ENCODE measurements around the gene ACER1.
"Not testable (repeated sequence)": the region's sequence is repeated elsewhere in the genome, so short reads cannot be mapped to it uniquely, and the experiment has no call there.

The ACER1 gene

DNA sequence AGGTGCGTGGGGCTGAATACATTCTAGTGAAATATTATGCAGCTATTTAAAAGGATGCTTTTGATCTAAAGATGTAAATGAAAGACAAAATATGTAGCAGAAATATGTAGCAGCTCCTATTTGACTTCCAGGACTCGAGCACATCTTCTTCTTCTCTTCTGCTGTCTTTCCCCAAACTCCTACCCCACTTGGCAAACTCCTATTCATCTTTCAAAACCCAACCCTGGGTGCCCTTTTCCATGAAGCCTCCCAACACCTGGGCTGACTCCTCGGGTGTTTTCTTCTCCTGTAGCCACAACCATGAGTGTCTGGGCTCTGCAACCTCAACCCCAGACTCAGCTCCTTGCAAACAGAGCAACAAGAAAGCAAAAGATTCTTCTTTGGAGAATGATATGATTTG is 11.1 kb downstream of the ACER1 start:
- no peak overlapping the region for H2BK5ac ChIP-seq (ENCODE audit: low read depth, low read length, poor library complexity, severe bottlenecking)
- H3K18ac ChIP-seq (ENCODE audit: low read depth in 1 of 2, low read length in 2 of 2), result no peak overlapping the region
- H3K9me3 ChIP-seq (ENCODE audit: control insufficient read depth, low read length), result no peaks in the 10 kb centered on the region
- no peak overlapping the region for H3K4ac ChIP-seq (ENCODE audit: low read depth in 1 of 2, low read length in 2 of 2)
- DNase-seq, result no peak
- no peak overlapping the region for H3K23ac ChIP-seq (ENCODE audit: low read length in 2 of 2)
- peaks cover 1% of the 10 kb centered on the region for H3K4me1 ChIP-seq (ENCODE audit: control insufficient read depth, insufficient read depth, low read depth, low read length)
- no peak overlapping the region for H2AK5ac ChIP-seq (ENCODE audit: low read length, severe bottlenecking)
- H3K27ac ChIP-seq (ENCODE audit: low read length, poor library complexity, severe bottlenecking), result no peak overlapping the region
- H2BK15ac ChIP-seq (ENCODE audit: low read depth, poor library complexity, severe bottlenecking), result no peak overlapping the region
- WGBS, result 54% methylated on average over 3 of the region's 3 CpGs
- H4K91ac ChIP-seq (ENCODE audit: low read length), result no peak overlapping the region
- no peaks in the 10 kb centered on the region for H3K79me1 ChIP-seq (replicated peaks; ENCODE audit: low read length, poor library complexity, severe bottlenecking)
- H3K9ac ChIP-seq (ENCODE audit: low read length), result no peak overlapping the region
- no peak overlapping the region for H4K8ac ChIP-seq (ENCODE audit: low read length)
- H2AFZ ChIP-seq (ENCODE audit: low read depth, low read length), result no peak overlapping the region
- no peak overlapping the region for H2BK12ac ChIP-seq (ENCODE audit: low read length in 2 of 2)
- H3K4me3 ChIP-seq (ENCODE audit: insufficient read depth in 1 of 2, low read depth in 1 of 2, low read length in 2 of 2), result no peak overlapping the region
- H3K36me3 ChIP-seq (ENCODE audit: control insufficient read depth in 1 of 2, insufficient read depth in 2 of 2, low read depth in 1 of 2, low read length in 2 of 2), result no peaks in the 10 kb centered on the region
- H2BK120ac ChIP-seq (ENCODE audit: low read depth, low read length), result no peak overlapping the region
- H3K14ac ChIP-seq (ENCODE audit: low read length in 2 of 2), result no peak overlapping the region
- H3K27me3 ChIP-seq (ENCODE audit: control insufficient read depth in 1 of 2, insufficient read depth in 1 of 2, low read length in 2 of 2), result peaks cover 13 to 49% of the 10 kb centered on the region in 2 experiments
- no peak overlapping the region for H3K4me2 ChIP-seq (ENCODE audit: low read length, poor library complexity, severe bottlenecking)

GRCh38 chr19:6319376-6319775 is 14.0 kb downstream of the ACER1 start:
- H2BK12ac ChIP-seq (ENCODE audit: low read length in 2 of 2), result no peak overlapping the region
- no peak for DNase-seq
- peaks cover 1% of the 10 kb centered on the region for H3K4me1 ChIP-seq (ENCODE audit: control insufficient read depth, insufficient read depth, low read depth, low read length)
- H3K23ac ChIP-seq (ENCODE audit: low read length in 2 of 2), result no peak overlapping the region
- no peak overlapping the region for H4K91ac ChIP-seq (ENCODE audit: low read length)
- no peak overlapping the region for H2AK5ac ChIP-seq (ENCODE audit: low read length, severe bottlenecking)
- no peak overlapping the region for H3K9ac ChIP-seq (ENCODE audit: low read length)
- H2BK15ac ChIP-seq (ENCODE audit: low read depth, poor library complexity, severe bottlenecking), result no peak overlapping the region
- H3K9me3 ChIP-seq (ENCODE audit: control insufficient read depth, low read length), result no peaks in the 10 kb centered on the region
- no peak overlapping the region for H2AFZ ChIP-seq (ENCODE audit: low read depth, low read length)
- peaks cover 5 to 34% of the 10 kb centered on the region in 2 experiments for H3K27me3 ChIP-seq (ENCODE audit: control insufficient read depth in 1 of 2, insufficient read depth in 1 of 2, low read length in 2 of 2)
- 54% methylated on average over 3 of the region's 4 CpGs for WGBS
- no peak overlapping the region for H3K4ac ChIP-seq (ENCODE audit: low read depth in 1 of 2, low read length in 2 of 2)
- no peak overlapping the region for H3K4me2 ChIP-seq (ENCODE audit: low read length, poor library complexity, severe bottlenecking)
- H3K36me3 ChIP-seq (ENCODE audit: control insufficient read depth in 1 of 2, insufficient read depth in 2 of 2, low read depth in 1 of 2, low read length in 2 of 2), result no peaks in the 10 kb centered on the region
- no peak overlapping the region for H2BK120ac ChIP-seq (ENCODE audit: low read depth, low read length)
- no peak overlapping the region for H3K4me3 ChIP-seq (ENCODE audit: insufficient read depth in 1 of 2, low read depth in 1 of 2, low read length in 2 of 2)
- H3K27ac ChIP-seq (ENCODE audit: low read length, poor library complexity, severe bottlenecking), result no peak overlapping the region
- H3K79me1 ChIP-seq (replicated peaks; ENCODE audit: low read length, poor library complexity, severe bottlenecking), result no peaks in the 10 kb centered on the region
- H4K8ac ChIP-seq (ENCODE audit: low read length), result no peak overlapping the region
- H3K14ac ChIP-seq (ENCODE audit: low read length in 2 of 2), result no peak overlapping the region
- no peak overlapping the region for H2BK5ac ChIP-seq (ENCODE audit: low read depth, low read length, poor library complexity, severe bottlenecking)
- H3K18ac ChIP-seq (ENCODE audit: low read depth in 1 of 2, low read length in 2 of 2), result no peak overlapping the region

GRCh38 chr19:6318772-6319171 is 14.6 kb downstream of the ACER1 start:
- Histone ChIP-seq H2AFZ (ENCODE audit: low read depth, low read length) (peak overlapping the region; percentile 39), H3K4me3 (ENCODE audit: insufficient read depth in 1 of 2, low read depth in 1 of 2, low read length in 2 of 2) (no peak overlapping the region), H3K9ac (ENCODE audit: low read length) (no peak overlapping the region), H3K4me1 (ENCODE audit: control insufficient read depth, insufficient read depth, low read depth, low read length) (peaks cover 1% of the 10 kb centered on the region), H3K18ac (ENCODE audit: low read depth in 1 of 2, low read length in 2 of 2) (no peak overlapping the region), H2BK120ac (ENCODE audit: low read depth, low read length) (no peak overlapping the region), H4K8ac (ENCODE audit: low read length) (no peak overlapping the region), H2BK15ac (ENCODE audit: low read depth, poor library complexity, severe bottlenecking) (no peak overlapping the region), H3K4me2 (ENCODE audit: low read length, poor library complexity, severe bottlenecking) (no peak overlapping the region), H2AK5ac (ENCODE audit: low read length, severe bottlenecking) (no peak overlapping the region), H3K4ac (ENCODE audit: low read depth in 1 of 2, low read length in 2 of 2) (no peak overlapping the region), H3K9me3 (ENCODE audit: control insufficient read depth, low read length) (peaks cover under 1% of the 10 kb centered on the region), H2BK5ac (ENCODE audit: low read depth, low read length, poor library complexity, severe bottlenecking) (no peak overlapping the region), H3K23ac (ENCODE audit: low read length in 2 of 2) (no peak overlapping the region), H2BK12ac (ENCODE audit: low read length in 2 of 2) (no peak overlapping the region), H4K91ac (ENCODE audit: low read length) (no peak overlapping the region), H3K27me3 (ENCODE audit: control insufficient read depth in 1 of 2, insufficient read depth in 1 of 2, low read length in 2 of 2) (peaks cover 5 to 32% of the 10 kb centered on the region in 2 experiments), H3K14ac (ENCODE audit: low read length in 2 of 2) (no peak overlapping the region), H3K27ac (ENCODE audit: low read length, poor library complexity, severe bottlenecking) (no peak overlapping the region), H3K79me1 (replicated peaks; ENCODE audit: low read length, poor library complexity, severe bottlenecking) (no peaks in the 10 kb centered on the region), H3K36me3 (ENCODE audit: control insufficient read depth in 1 of 2, insufficient read depth in 2 of 2, low read depth in 1 of 2, low read length in 2 of 2) (no peaks in the 10 kb centered on the region)
- DNase-seq, result no peak
- 78% methylated on average over 4 of the region's 5 CpGs for WGBS

DNA sequence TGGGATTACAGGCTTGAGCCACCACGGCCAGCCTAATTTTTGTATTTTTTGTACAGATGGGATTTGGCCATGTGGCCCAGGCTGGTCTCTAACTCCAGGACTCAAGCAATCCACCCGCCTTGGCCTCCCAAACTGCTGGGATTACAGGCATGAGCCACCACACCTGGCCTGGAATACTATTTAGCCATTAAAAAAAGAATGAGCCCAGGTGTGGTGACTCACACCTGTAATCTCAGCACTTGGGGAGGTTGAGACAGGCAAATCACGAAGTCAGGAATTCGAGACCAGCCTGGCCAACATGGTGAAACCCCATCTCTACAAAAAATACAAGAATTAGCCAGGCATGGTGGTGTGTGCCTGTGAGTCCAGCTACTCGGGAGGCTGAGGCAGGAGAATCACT is 17.8 kb downstream of the ACER1 start:
- not testable (repeated sequence) for H2AK5ac ChIP-seq (ENCODE audit: low read length, severe bottlenecking); H3K14ac ChIP-seq (ENCODE audit: low read length in 2 of 2); H4K8ac ChIP-seq (ENCODE audit: low read length); H3K4me1 ChIP-seq (ENCODE audit: control insufficient read depth, insufficient read depth, low read depth, low read length); H3K4ac ChIP-seq (ENCODE audit: low read depth in 1 of 2, low read length in 2 of 2); H2BK12ac ChIP-seq (ENCODE audit: low read length in 2 of 2); H2AFZ ChIP-seq (ENCODE audit: low read depth, low read length); H2BK5ac ChIP-seq (ENCODE audit: low read depth, low read length, poor library complexity, severe bottlenecking); H3K4me2 ChIP-seq (ENCODE audit: low read length, poor library complexity, severe bottlenecking); H3K27ac ChIP-seq (ENCODE audit: low read length, poor library complexity, severe bottlenecking); H3K36me3 ChIP-seq (ENCODE audit: control insufficient read depth in 1 of 2, insufficient read depth in 2 of 2, low read depth in 1 of 2, low read length in 2 of 2); H3K9ac ChIP-seq (ENCODE audit: low read length); H2BK120ac ChIP-seq (ENCODE audit: low read depth, low read length); H2BK15ac ChIP-seq (ENCODE audit: low read depth, poor library complexity, severe bottlenecking); H3K79me1 ChIP-seq (replicated peaks; ENCODE audit: low read length, poor library complexity, severe bottlenecking); H3K9me3 ChIP-seq (ENCODE audit: control insufficient read depth, low read length); H3K4me3 ChIP-seq (ENCODE audit: insufficient read depth in 1 of 2, low read depth in 1 of 2, low read length in 2 of 2); DNase-seq; H4K91ac ChIP-seq (ENCODE audit: low read length); H3K23ac ChIP-seq (ENCODE audit: low read length in 2 of 2); H3K18ac ChIP-seq (ENCODE audit: low read depth in 1 of 2, low read length in 2 of 2)
- 82% methylated on average over 5 of the region's 5 CpGs for WGBS
- peaks cover 5 to 26% of the 10 kb centered on the region in 2 experiments for H3K27me3 ChIP-seq (ENCODE audit: control insufficient read depth in 1 of 2, insufficient read depth in 1 of 2, low read length in 2 of 2)
